Measurements from ENCODE around the gene RTF2.
"Not testable (repeated sequence)": the region's sequence is repeated elsewhere in the genome, so short reads cannot be mapped to it uniquely, and the experiment has no call there.

The RTF2 gene

DNA sequence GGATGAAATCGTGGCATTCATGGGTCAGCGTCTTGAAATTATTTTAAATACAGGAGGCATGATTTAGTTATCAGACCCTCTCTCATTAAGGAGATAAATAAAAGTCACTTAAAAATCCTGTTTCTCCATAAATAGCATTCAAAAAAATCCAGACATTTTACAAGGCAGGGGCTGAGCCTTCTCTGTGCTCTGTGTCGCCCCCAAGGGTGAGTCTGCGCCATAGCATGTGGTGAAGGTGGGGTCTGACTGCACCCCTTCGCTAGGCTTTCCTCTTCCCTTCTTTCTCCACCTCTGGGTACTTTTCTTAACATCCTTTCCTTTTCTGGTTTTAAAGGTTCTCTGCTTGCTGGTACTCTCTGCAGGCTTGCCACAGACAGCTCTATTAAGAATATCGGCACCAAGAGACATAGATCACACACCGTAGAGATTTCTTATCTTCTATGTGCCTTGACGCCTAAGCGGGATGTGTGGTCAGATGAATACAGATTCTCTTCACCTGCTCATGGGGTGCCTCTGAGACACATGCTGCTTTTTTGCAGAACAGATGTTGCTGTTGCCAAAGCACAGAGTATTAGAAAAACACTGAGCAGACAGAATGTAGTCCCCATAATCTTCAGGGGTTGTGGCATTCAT, 36.1 kb downstream of the RTF2 start:
- Mint-ChIP-seq H3K4me3 (no peak overlapping the region), H3K4me1 (no peaks in the 10 kb centered on the region)
- no peak for ATAC-seq

DNA sequence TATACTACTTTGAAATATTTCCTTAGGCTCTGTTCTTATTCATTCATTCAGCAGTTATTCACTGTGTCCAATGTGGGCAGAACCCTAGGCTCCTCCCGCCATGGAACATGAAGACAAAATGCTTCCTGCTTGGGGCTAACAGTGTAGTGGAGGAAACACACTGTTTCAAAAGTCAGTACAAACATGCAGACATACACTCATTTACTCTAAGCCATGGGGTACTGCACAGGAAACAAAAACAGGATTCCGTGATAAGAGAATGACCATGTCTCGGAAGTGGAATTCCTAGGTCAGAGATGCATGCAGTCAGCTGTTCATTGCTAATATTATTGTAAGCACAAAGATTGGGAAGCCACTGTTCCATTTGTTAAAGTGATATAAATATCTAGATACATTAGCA, 37.7 kb downstream of the RTF2 start:
- no peaks in the 10 kb centered on the region for H3K4me1 Mint-ChIP-seq
- no peak overlapping the region for H3K27ac Mint-ChIP-seq
- no peak overlapping the region for H3K4me3 Mint-ChIP-seq
- no peaks in the 10 kb centered on the region for H3K9me3 Mint-ChIP-seq
- H3K36me3 Mint-ChIP-seq, result peaks cover 26% of the 10 kb centered on the region
- no peaks in the 10 kb centered on the region for H3K27me3 Mint-ChIP-seq
- no peak for ATAC-seq

More for the DNA sequence above, 36.1 kb downstream of the RTF2 start:
- Mint-ChIP-seq H3K27me3 (no peaks in the 10 kb centered on the region), H3K9me3 (no peaks in the 10 kb centered on the region), H3K36me3 (peaks cover 26% of the 10 kb centered on the region), H3K27ac (no peak overlapping the region)

GRCh38 chr20:56511926-56512325, 43.5 kb downstream of the RTF2 start:
- Mint-ChIP-seq H3K36me3 (peaks cover 73% of the 10 kb centered on the region), H3K4me1 (no peaks in the 10 kb centered on the region), H3K27me3 (no peaks in the 10 kb centered on the region), H3K27ac (no peak overlapping the region), H3K4me3 (no peak overlapping the region), H3K9me3 (no peaks in the 10 kb centered on the region)
- ATAC-seq, result no peak

- peaks cover 80% of the 10 kb centered on the region for H3K36me3 Mint-ChIP-seq
- ATAC-seq, result no peak
- H3K27ac Mint-ChIP-seq, result no peak overlapping the region
- H3K4me1 Mint-ChIP-seq, result no peaks in the 10 kb centered on the region
- H3K4me3 Mint-ChIP-seq, result no peak overlapping the region
- peaks cover 4% of the 10 kb centered on the region for H3K9me3 Mint-ChIP-seq
- no peaks in the 10 kb centered on the region for H3K27me3 Mint-ChIP-seq
Measured at GRCh38 chr20:56513161-56514150, 45.0 kb downstream of the RTF2 start.

DNA sequence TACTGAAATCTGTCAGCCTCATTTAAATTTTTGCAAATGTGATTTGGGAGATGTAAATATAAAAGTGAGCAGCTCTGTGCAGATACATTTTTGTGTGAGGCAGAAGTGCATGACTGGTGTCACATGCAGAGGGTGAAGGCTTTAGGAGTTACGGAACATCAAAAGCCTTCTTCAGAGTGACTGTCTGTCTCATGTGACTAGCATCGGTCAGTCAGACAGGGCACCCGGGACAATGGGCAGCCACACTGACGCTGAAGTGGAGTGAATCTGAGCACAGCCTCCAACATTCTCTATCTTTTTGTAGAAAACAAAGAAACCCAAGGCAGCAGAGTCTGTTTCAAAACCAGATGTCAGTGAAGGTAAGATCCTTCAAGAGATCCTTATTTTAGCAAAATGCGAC, 48.2 kb downstream of the RTF2 start:
- no peak for ATAC-seq
- Mint-ChIP-seq H3K27me3 (no peaks in the 10 kb centered on the region), H3K9me3 (peaks cover 17% of the 10 kb centered on the region), H3K36me3 (peaks cover 99% of the 10 kb centered on the region), H3K4me3 (no peak overlapping the region), H3K4me1 (no peaks in the 10 kb centered on the region), H3K27ac (no peak overlapping the region)

DNA sequence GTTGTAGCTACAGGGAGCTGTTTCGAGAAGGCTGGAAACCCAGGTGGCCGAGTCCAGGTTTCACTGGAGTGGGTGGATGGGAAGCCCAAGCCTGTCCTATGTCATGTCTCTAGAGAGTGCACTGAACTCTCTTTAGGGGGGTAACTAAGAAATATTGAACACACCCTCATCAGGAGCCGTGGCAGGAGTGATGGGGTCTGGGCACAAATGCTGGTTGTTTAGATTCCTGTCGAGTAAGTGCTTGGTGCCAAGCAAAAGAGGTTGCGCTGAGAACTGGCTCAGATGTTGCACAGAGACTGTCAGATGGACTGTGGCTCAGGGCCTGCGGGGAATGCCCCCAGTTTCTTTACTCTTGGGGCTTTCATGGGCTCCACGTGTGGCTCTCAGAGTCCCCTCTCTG, 48.8 kb downstream of the RTF2 start:
- Mint-ChIP-seq H3K9me3 (peaks cover 17% of the 10 kb centered on the region), H3K4me1 (no peaks in the 10 kb centered on the region), H3K36me3 (peaks cover 95% of the 10 kb centered on the region), H3K27ac (no peak overlapping the region), H3K4me3 (no peak overlapping the region), H3K27me3 (no peaks in the 10 kb centered on the region)
- ATAC-seq, result no peak

DNA sequence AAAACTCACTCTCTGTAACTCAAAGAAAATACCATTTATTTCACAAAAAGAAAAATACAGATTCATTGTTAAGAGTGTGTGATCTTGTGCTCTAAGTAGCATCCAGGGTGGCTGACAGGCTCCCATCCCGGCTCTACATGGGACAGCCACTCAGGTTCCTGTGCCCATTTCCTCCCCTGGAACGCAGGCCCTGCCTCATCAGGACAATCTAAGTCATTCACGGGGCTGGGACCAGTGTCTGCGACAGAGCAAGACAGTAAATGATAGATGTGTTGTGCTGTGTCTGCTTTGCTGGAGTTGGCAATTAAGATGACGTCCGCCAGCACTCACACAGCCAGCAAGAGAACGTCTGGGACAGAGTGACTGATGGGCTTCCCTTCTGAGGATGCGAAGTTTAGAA, 49.2 kb downstream of the RTF2 start:
- H3K27me3 Mint-ChIP-seq, result no peaks in the 10 kb centered on the region
- no peak overlapping the region for H3K4me3 Mint-ChIP-seq
- no peaks in the 10 kb centered on the region for H3K4me1 Mint-ChIP-seq
- peaks cover 17% of the 10 kb centered on the region for H3K9me3 Mint-ChIP-seq
- H3K27ac Mint-ChIP-seq, result no peak overlapping the region
- no peak for ATAC-seq
- peaks cover 91% of the 10 kb centered on the region for H3K36me3 Mint-ChIP-seq

DNA sequence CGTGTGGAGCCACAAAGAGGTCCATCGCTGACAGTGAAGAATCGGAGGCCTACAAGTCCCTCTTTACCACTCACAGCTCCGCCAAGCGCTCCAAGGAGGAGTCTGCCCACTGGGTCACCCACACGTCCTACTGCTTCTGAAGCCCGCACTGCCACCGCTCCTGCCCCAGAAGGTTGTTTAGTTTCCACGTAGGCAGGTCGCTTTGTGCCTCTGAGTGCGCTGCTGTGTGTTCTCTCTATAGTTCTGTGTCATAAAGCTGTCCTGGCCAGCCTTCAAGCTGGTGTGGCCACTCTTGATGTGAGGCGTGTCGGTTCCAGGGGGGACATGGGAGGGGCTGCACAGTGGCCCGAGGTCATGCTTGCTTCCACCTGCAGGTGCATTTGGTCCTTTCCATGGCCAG, 49.7 kb downstream of the RTF2 start:
- Mint-ChIP-seq H3K27me3 (no peaks in the 10 kb centered on the region), H3K27ac (no peak overlapping the region), H3K4me1 (no peaks in the 10 kb centered on the region), H3K36me3 (peaks cover 86% of the 10 kb centered on the region), H3K4me3 (no peak overlapping the region), H3K9me3 (peaks cover 18% of the 10 kb centered on the region)
- ATAC-seq, result no peak

DNA sequence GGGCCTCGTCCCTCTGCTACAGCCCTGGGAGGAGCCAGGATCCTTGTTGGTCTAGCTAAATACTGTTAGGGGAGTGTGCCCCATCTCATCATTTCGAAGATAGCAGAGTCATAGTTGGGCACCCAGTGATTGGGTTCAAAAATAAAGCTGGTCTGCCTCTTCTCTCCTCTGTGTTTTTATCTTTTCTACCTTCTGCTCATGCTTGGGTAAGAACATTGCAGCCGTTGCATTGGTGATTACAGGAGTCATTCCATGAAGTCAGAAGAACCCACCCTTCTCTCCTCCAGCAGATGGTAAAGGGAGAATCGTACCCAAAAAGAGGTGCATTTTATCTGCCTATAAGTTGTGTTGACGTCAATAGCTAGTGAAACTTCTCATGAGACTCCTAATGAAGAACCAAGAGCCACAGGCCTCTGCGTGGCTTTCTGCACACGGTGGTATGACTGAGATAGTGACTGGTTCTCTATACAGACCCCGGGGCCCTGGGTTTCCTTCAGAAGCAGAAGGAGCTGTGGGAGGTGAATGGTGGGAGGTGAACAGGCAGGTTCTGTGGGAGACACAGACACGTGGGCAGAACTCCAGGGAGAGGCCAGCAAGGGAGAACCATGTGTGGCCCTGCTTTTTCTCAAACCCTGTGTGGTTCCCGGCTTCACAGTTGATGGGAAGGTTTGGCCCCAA, 50.4 kb downstream of the RTF2 start:
- ATAC-seq, result no peak
- Mint-ChIP-seq H3K27me3 (no peaks in the 10 kb centered on the region), H3K27ac (no peak overlapping the region), H3K4me3 (no peak overlapping the region), H3K36me3 (peaks cover 79% of the 10 kb centered on the region), H3K9me3 (peaks cover 21% of the 10 kb centered on the region), H3K4me1 (no peaks in the 10 kb centered on the region)

- H3K9me3 Mint-ChIP-seq, result peaks cover 21% of the 10 kb centered on the region
- no peak overlapping the region for H3K4me3 Mint-ChIP-seq
- no peaks in the 10 kb centered on the region for H3K4me1 Mint-ChIP-seq
- peaks cover 72% of the 10 kb centered on the region for H3K36me3 Mint-ChIP-seq
- no peak for ATAC-seq
- no peaks in the 10 kb centered on the region for H3K27me3 Mint-ChIP-seq
- H3K27ac Mint-ChIP-seq, result no peak overlapping the region
Measured at GRCh38 chr20:56519551-56519950, 51.1 kb downstream of the RTF2 start.

DNA sequence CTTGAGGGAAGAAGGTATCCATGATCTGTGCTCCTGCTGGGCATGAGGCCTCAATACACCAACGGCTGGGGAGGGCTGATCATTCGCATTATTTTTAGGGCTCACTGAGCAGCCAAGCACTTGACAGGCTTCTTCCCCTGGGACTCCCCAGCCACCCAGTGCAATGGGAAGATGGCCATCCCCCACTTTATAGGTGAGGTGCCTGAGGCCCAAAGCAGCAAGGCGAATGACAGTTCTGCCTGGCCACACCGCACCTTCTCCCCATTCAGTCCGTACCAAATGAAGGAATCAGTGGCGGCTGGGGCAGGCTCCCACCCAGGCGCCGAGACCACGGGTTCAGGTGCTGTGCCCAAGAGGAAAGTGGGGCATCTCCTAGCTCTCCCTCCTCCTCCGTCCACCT, 51.8 kb downstream of the RTF2 start:
- H3K27ac Mint-ChIP-seq, result no peak overlapping the region
- H3K36me3 Mint-ChIP-seq, result peaks cover 66% of the 10 kb centered on the region
- peaks cover 21% of the 10 kb centered on the region for H3K9me3 Mint-ChIP-seq
- no peaks in the 10 kb centered on the region for H3K27me3 Mint-ChIP-seq
- no peaks in the 10 kb centered on the region for H3K4me1 Mint-ChIP-seq
- no peak for ATAC-seq
- H3K4me3 Mint-ChIP-seq, result no peak overlapping the region

DNA sequence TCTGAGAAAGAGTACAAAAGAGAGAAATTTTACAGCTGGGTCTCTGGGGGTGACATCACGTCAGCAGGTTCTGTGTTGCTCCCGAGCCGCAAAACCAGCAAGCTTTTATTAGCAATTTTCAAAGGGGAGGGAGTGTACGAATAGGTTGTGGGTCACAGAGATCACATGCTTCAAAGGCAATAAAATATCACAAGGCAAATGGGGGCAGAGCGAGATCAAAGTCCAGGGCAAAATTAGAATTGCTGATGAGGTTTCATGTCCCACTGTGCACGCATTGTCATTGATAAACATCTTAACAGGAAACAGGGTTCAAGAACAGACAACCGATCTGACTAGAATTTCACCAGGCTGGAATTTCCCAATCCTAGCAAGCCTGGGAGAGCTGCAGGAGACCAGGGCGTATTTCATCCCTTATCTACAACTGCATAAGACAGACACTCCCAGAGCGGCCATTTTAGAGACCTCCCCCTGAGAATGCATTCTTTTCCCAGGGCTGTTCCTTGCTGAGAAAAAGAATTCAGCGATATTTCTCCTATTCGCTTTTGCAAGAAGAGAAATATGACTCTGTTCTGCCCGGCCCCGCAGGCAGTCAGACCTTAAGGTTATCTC, 52.4 kb downstream of the RTF2 start:
- not testable (repeated sequence) for H3K4me1 Mint-ChIP-seq, H3K27ac Mint-ChIP-seq, ATAC-seq, H3K4me3 Mint-ChIP-seq, H3K27me3 Mint-ChIP-seq
- Mint-ChIP-seq H3K9me3 (peaks cover 21% of the 10 kb centered on the region), H3K36me3 (peaks cover 59% of the 10 kb centered on the region)

GRCh38 chr20:56522311-56522710, 53.9 kb downstream of the RTF2 start:
- Mint-ChIP-seq H3K4me1 (no peaks in the 10 kb centered on the region), H3K4me3 (no peak overlapping the region), H3K36me3 (peaks cover 45% of the 10 kb centered on the region), H3K27ac (no peak overlapping the region), H3K27me3 (no peaks in the 10 kb centered on the region), H3K9me3 (peaks cover 21% of the 10 kb centered on the region)
- ATAC-seq, result no peak

- H3K4me1 Mint-ChIP-seq, H3K4me3 Mint-ChIP-seq, H3K27me3 Mint-ChIP-seq, ATAC-seq, H3K27ac Mint-ChIP-seq: not testable (repeated sequence)
- peaks cover 11% of the 10 kb centered on the region for H3K9me3 Mint-ChIP-seq
- peaks cover 24% of the 10 kb centered on the region for H3K36me3 Mint-ChIP-seq
Measured at GRCh38 chr20:56524444-56524843, 56.0 kb downstream of the RTF2 start, which contains the start of gene FAM209A. Gene FAM209A, plus strand, starts transcription at chr20:56524744. Its CDS starts 65 bp downstream, at chr20:56524809.

DNA sequence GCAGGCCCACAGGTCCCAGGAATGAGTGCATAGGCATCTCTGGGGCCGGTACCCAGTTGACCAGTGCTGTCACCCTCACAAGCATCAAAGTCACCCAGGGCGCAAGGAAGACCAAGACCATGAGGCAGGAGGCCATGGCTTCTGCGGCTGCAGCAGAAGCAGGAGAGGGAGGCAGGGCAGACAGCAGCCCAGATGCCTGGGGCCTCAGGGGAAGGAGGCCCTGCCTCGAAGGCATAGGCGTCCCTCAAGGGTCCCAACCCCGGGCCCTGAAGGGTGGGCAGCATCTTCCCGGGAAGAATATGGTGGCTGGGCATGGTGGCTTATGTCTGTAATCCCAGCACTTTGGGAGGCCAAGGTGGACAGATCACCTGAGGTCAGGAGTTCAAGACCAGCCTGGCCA, 59.1 kb downstream of the RTF2 start:
- Mint-ChIP-seq H3K4me3 (no peak overlapping the region), H3K4me1 (no peaks in the 10 kb centered on the region), H3K36me3 (no peaks in the 10 kb centered on the region), H3K9me3 (peaks cover 3% of the 10 kb centered on the region), H3K27me3 (no peaks in the 10 kb centered on the region), H3K27ac (no peak overlapping the region)
- no peak for ATAC-seq

Data from stimulated activated memory B cell treated with anti-CD40 and anti-IgM and Interleukin-4, amounts not matched to agents 10 μg/mL and 1 μg/mL and 100 μg/mL, for 72 hours (primary cell).